DOHH2 (cell line): ENCODE data around the gene PPFIA3.

Source experiments
- H3F3A ChIP-seq: fragments of 200-600 bp; sonication (generic), shearing (Covaris generic); 2 replicates; pipeline ENCODE4 v1.6.0; 2016; ENCODE audit warnings: antibody characterized with exemption, mild to moderate bottlenecking; ENCODE audit not compliant: control insufficient read depth, insufficient read depth
- H3K27ac ChIP-seq: fragments of 200-600 bp; sonication (generic); 2 replicates; pipeline ENCODE4 v1.5.1; 2014; ENCODE audit warnings: low read depth, mild to moderate bottlenecking, low read length, moderate library complexity
- H3K27me3 ChIP-seq: fragments of 200-600 bp; sonication (generic); 2 replicates; pipeline ENCODE4 v1.6.1; 2014; ENCODE audit warnings: mild to moderate bottlenecking, low read length, mixed read lengths; ENCODE audit not compliant: control insufficient read depth
- H3K36me3 ChIP-seq: fragments of 200-600 bp; sonication (generic); 2 replicates; pipeline ENCODE4 v1.6.1; 2014; ENCODE audit warnings: mild to moderate bottlenecking, low read length, moderate library complexity, mixed read lengths; ENCODE audit not compliant: control insufficient read depth
- H3K4me1 ChIP-seq: fragments of 200-600 bp; sonication (generic); 2 replicates; pipeline ENCODE4 v1.6.1; 2014; ENCODE audit warnings: mild to moderate bottlenecking, low read length, mixed read lengths; ENCODE audit not compliant: control insufficient read depth
- H3K4me2 ChIP-seq: fragments of 200-600 bp; sonication (generic); 2 replicates; pipeline ENCODE4 v1.6.0; 2014; ENCODE audit warnings: mild to moderate bottlenecking, low read length, moderate library complexity
- H3K4me3 ChIP-seq: fragments of 200-600 bp; sonication (generic); 2 replicates; pipeline ENCODE4 v1.5.1; 2014; ENCODE audit warnings: mild to moderate bottlenecking, low read length, mixed read lengths
- H3K79me2 ChIP-seq: fragments of 200-600 bp; sonication (generic); 2 replicates; pipeline ENCODE4 v1.6.1; 2014; ENCODE audit warnings: mild to moderate bottlenecking, low read length, mixed read lengths; ENCODE audit not compliant: control insufficient read depth
- H3K9me2 ChIP-seq: fragments of 200-600 bp; sonication (generic); replicated peaks from 2 replicates; pipeline ENCODE4 v1.6.1; 2014; ENCODE audit warnings: mild to moderate bottlenecking, low read length, mixed read lengths; ENCODE audit not compliant: control insufficient read depth
- H3K9me3 ChIP-seq: fragments of 200-600 bp; sonication (generic); 2 replicates; pipeline ENCODE4 v1.6.1; 2014; ENCODE audit warnings: antibody characterized with exemption, low read length, mixed read lengths; ENCODE audit not compliant: control insufficient read depth, insufficient read depth
- H4K20me1 ChIP-seq: fragments of 200-600 bp; sonication (generic); 2 replicates; pipeline ENCODE4 v1.6.0; 2014; ENCODE audit warnings: low read depth, mild to moderate bottlenecking, antibody characterized with exemption, low read length, moderate library complexity; ENCODE audit not compliant: control insufficient read depth, insufficient read depth
- EZH2phosphoT487 ChIP-seq: fragments of 200-600 bp; sonication (generic); IDR thresholded peaks from 2 replicates; pipeline ENCODE4 v1.6.1; 2017; ENCODE audit warnings: borderline replicate concordance, mild to moderate bottlenecking, antibody characterized with exemption, low read length, moderate library complexity, mixed read lengths
- TF ChIP-seq, protein P1 (sequence below): fragments of 200-600 bp; sonication (generic); IDR thresholded peaks from one replicate; pipeline ENCODE4 v1.5.1; 2014; ENCODE audit warnings: antibody characterized with exemption, mild to moderate bottlenecking, low read depth, low read length; ENCODE audit not compliant: poor library complexity, severe bottlenecking

The PPFIA3 gene

GRCh38 chr19:49161987-49162386 lies 42.6 kb downstream of the PPFIA3 start:
- Histone ChIP-seq H3K36me3 (no peaks in the 10 kb centered on the region), H3K9me2 (no peaks in the 10 kb centered on the region), H3K4me3 (no peak overlapping the region), H4K20me1 (no peaks in the 10 kb centered on the region), H3K4me2 (no peak overlapping the region), H3K9me3 (no peaks in the 10 kb centered on the region), H3K27ac (no peak overlapping the region), H3K27me3 (peaks cover 4% of the 10 kb centered on the region), H3F3A (no peaks in the 10 kb centered on the region), H3K4me1 (no peaks in the 10 kb centered on the region), H3K79me2 (no peaks in the 10 kb centered on the region)
- TF ChIP-seq, protein P1, sequence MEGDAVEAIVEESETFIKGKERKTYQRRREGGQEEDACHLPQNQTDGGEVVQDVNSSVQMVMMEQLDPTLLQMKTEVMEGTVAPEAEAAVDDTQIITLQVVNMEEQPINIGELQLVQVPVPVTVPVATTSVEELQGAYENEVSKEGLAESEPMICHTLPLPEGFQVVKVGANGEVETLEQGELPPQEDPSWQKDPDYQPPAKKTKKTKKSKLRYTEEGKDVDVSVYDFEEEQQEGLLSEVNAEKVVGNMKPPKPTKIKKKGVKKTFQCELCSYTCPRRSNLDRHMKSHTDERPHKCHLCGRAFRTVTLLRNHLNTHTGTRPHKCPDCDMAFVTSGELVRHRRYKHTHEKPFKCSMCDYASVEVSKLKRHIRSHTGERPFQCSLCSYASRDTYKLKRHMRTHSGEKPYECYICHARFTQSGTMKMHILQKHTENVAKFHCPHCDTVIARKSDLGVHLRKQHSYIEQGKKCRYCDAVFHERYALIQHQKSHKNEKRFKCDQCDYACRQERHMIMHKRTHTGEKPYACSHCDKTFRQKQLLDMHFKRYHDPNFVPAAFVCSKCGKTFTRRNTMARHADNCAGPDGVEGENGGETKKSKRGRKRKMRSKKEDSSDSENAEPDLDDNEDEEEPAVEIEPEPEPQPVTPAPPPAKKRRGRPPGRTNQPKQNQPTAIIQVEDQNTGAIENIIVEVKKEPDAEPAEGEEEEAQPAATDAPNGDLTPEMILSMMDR, result no peak
- TF ChIP-seq EZH2phosphoT487, result no peak

GRCh38 chr19:49165111-49165750 lies 45.9 kb downstream of the PPFIA3 start:
- no peaks in the 10 kb centered on the region for H3K9me3 ChIP-seq
- H3K4me2 ChIP-seq, result no peak overlapping the region
- no peaks in the 10 kb centered on the region for H3K4me1 ChIP-seq
- no peaks in the 10 kb centered on the region for H3K9me2 ChIP-seq
- H4K20me1 ChIP-seq, result no peaks in the 10 kb centered on the region
- H3F3A ChIP-seq, result no peaks in the 10 kb centered on the region
- no peak overlapping the region for H3K4me3 ChIP-seq
- no peaks in the 10 kb centered on the region for H3K36me3 ChIP-seq
- no peaks in the 10 kb centered on the region for H3K27me3 ChIP-seq
- TF ChIP-seq, protein P1, result no peak
- TF ChIP-seq EZH2phosphoT487, result no peak
- no peak overlapping the region for H3K27ac ChIP-seq
- H3K79me2 ChIP-seq, result no peaks in the 10 kb centered on the region

DNA sequence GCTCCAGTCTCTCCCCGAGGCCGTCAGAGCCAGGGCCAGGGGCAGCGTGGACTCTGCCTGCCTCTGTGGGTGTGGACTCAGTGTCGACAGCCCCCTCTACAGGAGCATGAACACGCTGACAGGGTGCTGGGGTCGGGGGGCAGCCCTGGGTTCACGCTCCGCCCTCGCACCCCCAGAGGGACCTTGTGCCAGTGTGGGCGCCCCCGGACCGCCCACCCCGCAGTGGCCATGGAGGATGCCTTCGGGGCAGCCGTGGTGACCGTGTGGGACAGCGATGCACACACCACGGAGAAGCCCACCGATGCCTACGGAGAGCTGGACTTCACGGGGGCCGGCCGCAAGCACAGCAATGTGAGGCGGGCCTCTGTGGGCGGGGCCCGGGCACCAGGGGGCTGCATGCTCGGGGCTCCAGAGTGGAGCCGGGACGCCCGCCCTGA lies 46.5 kb downstream of the PPFIA3 start:
- H3F3A ChIP-seq, result no peaks in the 10 kb centered on the region
- no peak overlapping the region for H3K27ac ChIP-seq
- H3K4me1 ChIP-seq, result no peaks in the 10 kb centered on the region
- no peaks in the 10 kb centered on the region for H3K27me3 ChIP-seq
- H3K79me2 ChIP-seq, result no peaks in the 10 kb centered on the region
- H3K4me2 ChIP-seq, result no peak overlapping the region
- H3K9me2 ChIP-seq, result no peaks in the 10 kb centered on the region
- H3K36me3 ChIP-seq, result no peaks in the 10 kb centered on the region
- H3K9me3 ChIP-seq, result no peaks in the 10 kb centered on the region
- no peaks in the 10 kb centered on the region for H4K20me1 ChIP-seq
- no peak overlapping the region for H3K4me3 ChIP-seq
- TF ChIP-seq EZH2phosphoT487, result no peak
- TF ChIP-seq, protein P1, result no peak
